Right lobe of liver (tissue), 4 donors: ENCODE results near the gene SDHAF2.

Experiments used
- CTCF ChIP-seq, 4 donors: fragments of 200-600 bp in 3 of 4; fragments of 450-650 bp in 1 of 4; IDR thresholded peaks; one replicate each; pipeline versions ENCODE4 v1.5.1 to v1.8.0; 2016 to 2022; ENCODE audit warnings: antibody characterized with exemption in 4 of 4, mild to moderate bottlenecking in 2 of 4
- POLR2A ChIP-seq: fragments of 450-650 bp; IDR thresholded peaks from one replicate; pipeline ENCODE4 v1.6.1; 2017; ENCODE audit warnings: antibody characterized with exemption, mild to moderate bottlenecking
- donor health status: DM: no; HTN: no; CAD: no.
- donor health status: DM: no; HTN: no; CAD: no.
- donor health status: DM: no; HTN: yes; CAD: no.

GRCh38 chr11:61401573-61401972 lies 28.4 kb upstream of the SDHAF2 start:
- TF ChIP-seq CTCF (IDR thresholded peaks at IDR 0.05) (no peak), POLR2A (no peak)
